Sigmoid colon (tissue), 4 donors: ENCODE data around the gene SLC10A3.

Experiments
- EP300 ChIP-seq, 4 donors: sonication (generic); formaldehyde crosslinking; IDR thresholded peaks; one replicate each; pipeline ENCODE4 v1.6.1; 2017; ENCODE audit warnings: antibody characterized with exemption in 4 of 4
- POLR2A ChIP-seq, 2 donors: fragments of 450-650 bp; IDR thresholded peaks; one replicate each; pipeline ENCODE4 v1.6.1; 2016; ENCODE audit warnings: antibody characterized with exemption in 2 of 2, mild to moderate bottlenecking in 2 of 2, moderate library complexity in 2 of 2
- POLR2AphosphoS5 ChIP-seq, 4 donors: sonication (generic); formaldehyde crosslinking; IDR thresholded peaks; one replicate each; pipeline ENCODE4 v1.6.1; 2017; ENCODE audit warnings: antibody characterized with exemption in 4 of 4
- TF ChIP-seq, protein P1 (sequence below), 4 experiments: fragments of 450-650 bp in 3 of 4; fragments of 200-600 bp in 1 of 4; IDR thresholded peaks; one replicate each; pipeline ENCODE4 v1.5.1; 2016 to 2019; ENCODE audit warnings: antibody characterized with exemption in 4 of 4, mild to moderate bottlenecking in 3 of 4, moderate library complexity in 2 of 4

DNA sequence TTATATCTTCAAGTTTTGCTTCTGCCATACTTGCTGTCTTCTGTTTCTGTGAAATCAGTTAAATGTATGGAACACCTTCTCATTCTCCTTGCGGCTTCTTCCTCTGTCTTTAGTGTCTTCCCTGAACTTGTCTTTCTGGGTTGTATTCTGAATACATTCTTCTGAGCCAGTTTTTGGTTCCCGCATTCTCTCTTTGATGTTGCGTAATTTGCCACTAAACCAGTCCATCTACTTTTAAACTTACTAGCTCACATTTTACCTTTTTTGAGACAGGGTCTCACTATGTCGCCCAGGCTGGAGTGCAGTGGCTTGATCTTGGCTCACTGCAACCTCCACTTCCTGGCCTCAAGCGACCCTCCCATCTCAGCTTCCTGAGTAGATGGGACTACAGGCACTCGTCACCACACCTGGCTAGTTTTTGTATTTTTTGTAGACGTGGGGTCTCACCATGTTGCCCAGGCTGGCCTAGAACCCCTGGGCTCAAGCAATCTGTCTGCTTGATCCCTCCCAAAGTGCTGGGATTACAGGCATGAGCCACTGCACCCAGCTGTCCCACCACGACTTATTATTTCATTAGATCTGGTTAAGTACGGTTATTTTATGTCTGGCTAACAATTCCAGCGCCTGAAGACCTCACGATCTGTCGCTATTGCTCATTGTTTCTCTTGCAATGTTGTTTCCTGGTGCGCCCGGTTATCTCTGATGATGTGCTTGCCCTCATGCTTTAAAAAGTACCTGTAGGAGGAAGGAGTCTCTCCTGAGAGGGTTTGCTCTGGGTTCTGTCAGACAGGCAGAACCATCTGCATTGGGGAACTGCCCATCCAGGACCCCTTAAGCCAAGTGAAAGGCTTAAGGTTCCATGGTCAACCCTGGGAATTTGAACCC, 35.4 kb upstream of the SLC10A3 start:
- TF ChIP-seq POLR2AphosphoS5 (IDR thresholded peaks at IDR 0.05), result no peak
- TF ChIP-seq EP300 (IDR thresholded peaks at IDR 0.05), result no peak
- TF ChIP-seq, protein P1, sequence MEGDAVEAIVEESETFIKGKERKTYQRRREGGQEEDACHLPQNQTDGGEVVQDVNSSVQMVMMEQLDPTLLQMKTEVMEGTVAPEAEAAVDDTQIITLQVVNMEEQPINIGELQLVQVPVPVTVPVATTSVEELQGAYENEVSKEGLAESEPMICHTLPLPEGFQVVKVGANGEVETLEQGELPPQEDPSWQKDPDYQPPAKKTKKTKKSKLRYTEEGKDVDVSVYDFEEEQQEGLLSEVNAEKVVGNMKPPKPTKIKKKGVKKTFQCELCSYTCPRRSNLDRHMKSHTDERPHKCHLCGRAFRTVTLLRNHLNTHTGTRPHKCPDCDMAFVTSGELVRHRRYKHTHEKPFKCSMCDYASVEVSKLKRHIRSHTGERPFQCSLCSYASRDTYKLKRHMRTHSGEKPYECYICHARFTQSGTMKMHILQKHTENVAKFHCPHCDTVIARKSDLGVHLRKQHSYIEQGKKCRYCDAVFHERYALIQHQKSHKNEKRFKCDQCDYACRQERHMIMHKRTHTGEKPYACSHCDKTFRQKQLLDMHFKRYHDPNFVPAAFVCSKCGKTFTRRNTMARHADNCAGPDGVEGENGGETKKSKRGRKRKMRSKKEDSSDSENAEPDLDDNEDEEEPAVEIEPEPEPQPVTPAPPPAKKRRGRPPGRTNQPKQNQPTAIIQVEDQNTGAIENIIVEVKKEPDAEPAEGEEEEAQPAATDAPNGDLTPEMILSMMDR (IDR thresholded peaks at IDR 0.05), result no peak
- TF ChIP-seq POLR2A (IDR thresholded peaks at IDR 0.05), result no peak
